GM18951 (cell line): ENCODE measurements around the gene RNF14.

Experiments used
- POLR2A ChIP-seq: IDR thresholded peaks from 4 replicates; pipeline ENCODE4 v1.6.1; 2011; ENCODE audit warnings: mild to moderate bottlenecking; ENCODE audit not compliant: insufficient read length, insufficient read depth; ENCODE audit errors: extremely low read depth
- in situ Hi-C: fragments of 300-500 bp; cut with MboI; formaldehyde crosslinking; loops from one replicate; pipeline ENCODE4 v1.12.0; 2022; ENCODE audit warnings: low sequenced_read_pairs, mixed read lengths, inconsistent platforms; ENCODE audit not compliant: unreplicated experiment

Gene RNF14

GRCh38 chr5:141973871-141974595 is 5.1 kb downstream of the RNF14 start:
- in situ Hi-C loops = no loop called here
- no peak for TF ChIP-seq POLR2A

- TF ChIP-seq POLR2A = no peak
- in situ Hi-C loops = loop anchor here (25.0 kb wide), 1 partner anchor 586 kb away; no protein-coding TSS in a partner anchor
Observed at GRCh38 chr5:141976176-141976575, 7.3 kb downstream of the RNF14 start.

DNA sequence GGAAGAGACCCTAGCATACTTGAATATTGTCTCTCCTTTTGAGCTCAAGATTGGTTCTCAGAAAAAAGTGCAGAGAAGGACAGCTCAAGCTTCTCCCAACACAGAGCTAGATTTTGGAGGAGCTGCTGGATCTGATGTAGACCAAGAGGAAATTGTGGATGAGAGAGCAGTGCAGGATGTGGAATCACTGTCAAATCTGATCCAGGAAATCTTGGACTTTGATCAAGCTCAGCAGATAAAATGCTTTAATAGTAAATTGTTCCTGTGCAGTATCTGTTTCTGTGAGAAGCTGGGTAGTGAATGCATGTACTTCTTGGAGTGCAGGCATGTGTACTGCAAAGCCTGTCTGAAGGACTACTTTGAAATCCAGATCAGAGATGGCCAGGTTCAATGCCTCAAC is 9.5 kb downstream of the RNF14 start:
- TF ChIP-seq POLR2A = no peak
- in situ Hi-C loops = loop anchor here (25.0 kb wide), 1 partner anchor 584 kb away; no protein-coding TSS in a partner anchor

- no peak for TF ChIP-seq POLR2A
- in situ Hi-C loops = loop anchor here (25.0 kb wide), 1 partner anchor 580 kb away; no protein-coding TSS in a partner anchor
Observed at GRCh38 chr5:141982626-141983025, 13.7 kb downstream of the RNF14 start.

DNA sequence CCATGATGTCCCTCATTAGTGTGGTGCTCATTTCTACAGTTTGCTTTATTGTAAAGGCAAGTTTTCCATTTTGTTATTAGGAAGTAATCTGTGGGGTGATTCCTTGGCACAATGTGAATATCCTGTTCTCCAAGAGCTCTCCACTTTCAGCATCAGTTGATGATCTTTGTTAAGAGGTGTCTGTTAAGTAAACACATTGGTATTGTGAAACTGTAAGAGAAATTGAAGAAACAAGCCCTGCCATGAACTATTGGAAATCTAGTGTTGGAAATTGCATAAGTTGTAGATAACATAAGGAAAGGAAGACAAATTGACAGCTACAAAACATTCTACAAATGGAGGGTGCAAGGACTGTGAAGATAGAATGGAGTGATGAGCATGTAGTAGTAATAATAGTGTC is 17.2 kb downstream of the RNF14 start:
- in situ Hi-C loops = loop anchor here (25.0 kb wide), 1 partner anchor 576 kb away; no protein-coding TSS in a partner anchor
- no peak for TF ChIP-seq POLR2A

DNA sequence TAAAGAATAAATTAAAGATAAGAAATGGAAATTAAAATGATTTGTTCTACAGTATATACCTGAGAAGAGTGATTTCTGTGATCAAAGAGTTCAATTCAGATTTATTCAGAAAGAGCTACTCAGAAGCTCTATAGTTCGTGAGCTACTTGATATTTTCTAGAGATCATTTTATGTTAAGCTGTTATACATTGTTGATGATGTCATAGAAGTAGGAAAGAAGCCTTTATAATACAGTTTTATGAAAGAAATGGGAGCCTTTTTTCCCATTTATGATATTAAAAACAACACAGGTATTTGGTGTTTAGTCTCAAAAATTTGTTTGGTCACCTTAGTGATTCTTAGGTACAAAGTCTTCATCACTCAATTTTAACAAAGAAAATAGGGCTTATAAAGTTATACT is 20.8 kb downstream of the RNF14 start:
- TF ChIP-seq POLR2A = no peak
- in situ Hi-C loops = loop anchor here (10.0 to 25.0 kb wide), 2 partner anchors 155 to 573 kb away; no protein-coding TSS in a partner anchor

- no peak for TF ChIP-seq POLR2A
- in situ Hi-C loops = loop anchor here (10.0 to 25.0 kb wide), 2 partner anchors 152 to 570 kb away; no protein-coding TSS in a partner anchor
Observed at GRCh38 chr5:141992349-141992963, 23.6 kb downstream of the RNF14 start.

- in situ Hi-C loops = loop anchor here (10.0 to 25.0 kb wide), 2 partner anchors 150 to 568 kb away; no protein-coding TSS in a partner anchor
- TF ChIP-seq POLR2A = no peak
Observed at GRCh38 chr5:141994511-141995136, 25.7 kb downstream of the RNF14 start.

- TF ChIP-seq POLR2A = no peak
- in situ Hi-C loops = loop anchor here (10.0 to 25.0 kb wide), 2 partner anchors 149 to 567 kb away; no protein-coding TSS in a partner anchor
Observed at GRCh38 chr5:141995656-141996055, 26.8 kb downstream of the RNF14 start.

DNA sequence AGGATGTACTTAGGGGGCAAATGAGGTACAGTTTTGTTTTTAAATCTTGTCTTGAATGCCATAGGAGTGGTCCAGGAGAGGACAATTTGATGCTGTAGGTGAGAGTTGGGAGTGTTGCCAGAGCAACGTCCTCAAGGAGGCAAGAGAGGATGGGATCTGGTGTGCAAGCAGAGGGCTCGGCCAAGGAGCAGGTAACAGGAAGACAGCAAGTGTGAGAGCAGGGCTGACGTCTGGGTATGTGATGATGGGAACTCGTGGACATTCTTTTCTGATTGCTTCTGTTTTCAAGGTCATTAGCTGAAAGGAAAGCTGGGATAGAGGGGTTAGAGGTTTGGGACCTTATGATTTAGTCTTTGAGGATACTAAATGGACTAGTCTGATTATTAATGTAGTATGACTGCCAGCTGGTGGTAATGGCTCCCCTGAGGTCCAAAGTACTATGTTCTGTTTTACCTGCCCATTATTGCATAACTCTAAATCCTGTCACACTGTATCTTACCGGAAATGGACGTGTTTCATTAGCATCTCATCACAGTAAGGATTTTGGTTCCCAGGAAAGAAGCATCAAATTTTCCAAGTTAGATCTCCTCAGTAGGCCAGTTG is 28.6 kb downstream of the RNF14 start:
- no peak for TF ChIP-seq POLR2A
- in situ Hi-C loops = loop anchor here (10.0 to 25.0 kb wide), 2 partner anchors 147 to 565 kb away; no protein-coding TSS in a partner anchor

DNA sequence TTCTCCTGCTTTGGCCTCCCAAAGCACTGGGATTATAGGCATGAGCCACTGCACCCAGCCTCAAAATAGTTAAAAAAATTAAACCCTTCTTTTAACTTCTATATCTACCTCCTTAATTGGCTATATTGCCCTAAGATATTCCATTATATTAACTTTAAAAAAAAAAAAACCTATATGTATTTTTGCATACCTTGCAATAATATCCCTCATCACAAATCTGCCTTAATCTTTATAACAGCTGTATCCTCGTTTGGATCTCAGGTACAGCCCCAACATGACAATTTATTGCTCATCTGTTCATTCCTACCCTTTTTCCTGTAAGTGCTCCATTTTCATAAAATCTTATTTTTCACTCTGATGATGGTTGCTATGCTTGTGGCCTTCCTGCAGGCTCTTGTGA is 31.3 kb downstream of the RNF14 start:
- in situ Hi-C loops = no loop called here
- TF ChIP-seq POLR2A = no peak

- in situ Hi-C loops = no loop called here
- no peak for TF ChIP-seq POLR2A
Observed at GRCh38 chr5:142000704-142001484, 32.0 kb downstream of the RNF14 start.

GRCh38 chr5:142003266-142003800 is 34.4 kb downstream of the RNF14 start:
- TF ChIP-seq POLR2A = no peak
- in situ Hi-C loops = no loop called here
